GM23338 (cell line): ENCODE data around the gene ACSBG1. TPM values are rescaled to one million over a fixed set of nuclear protein-coding genes. Genes with fewer than 3 reads are reported as not detected.
A peak's percentile ranks its signal among the peaks of the same experiment; 100 is the strongest.

Experiments
- ATAC-seq: fragments of 200-7000 bp; cut with Tn5 transposase; 3 replicates; pipeline ENCODE4 v1.9.1; 2020
- DNase-seq: peaks from one replicate; pipeline ENCODE4 v3.0.0-alpha.2; 2015; ENCODE audit warnings: low spot score
- H2AFZ ChIP-seq: fragments of 200-600 bp; sonication (generic); 2 replicates; pipeline ENCODE4 v1.8.0; 2016; ENCODE audit warnings: antibody characterized with exemption, mild to moderate bottlenecking, moderate library complexity
- H3F3A ChIP-seq: fragments of 200-600 bp; sonication (generic); replicated peaks from 2 replicates; pipeline ENCODE4 v1.8.0; 2017; ENCODE audit warnings: antibody characterized with exemption, mixed run types, low read depth
- H3K27ac ChIP-seq: fragments of 200-600 bp; sonication (generic); 2 replicates; pipeline ENCODE4 v1.6.1; 2016; ENCODE audit warnings: low read depth
- H3K27me3 ChIP-seq: fragments of 200-600 bp; sonication (generic); 2 replicates; pipeline ENCODE4 v1.8.0; 2016; ENCODE audit warnings: mild to moderate bottlenecking, mixed run types, moderate library complexity; ENCODE audit not compliant: insufficient read depth
- H3K36me3 ChIP-seq: fragments of 200-600 bp; sonication (generic); 2 replicates; pipeline ENCODE4 v1.8.0; 2016; ENCODE audit warnings: mild to moderate bottlenecking; ENCODE audit not compliant: insufficient read depth
- H3K4me1 ChIP-seq: fragments of 200-600 bp; sonication (generic); 2 replicates; pipeline ENCODE4 v1.8.0; 2016; ENCODE audit warnings: mild to moderate bottlenecking, moderate library complexity; ENCODE audit not compliant: insufficient read depth
- H3K4me2 ChIP-seq: fragments of 200-600 bp; sonication (generic); 2 replicates; pipeline ENCODE4 v1.7.1; 2017; ENCODE audit warnings: mixed run types
- H3K4me3 ChIP-seq: fragments of 200-600 bp; sonication (generic); 2 replicates; pipeline ENCODE4 v1.6.1; 2016; ENCODE audit warnings: mixed run types
- H3K79me2 ChIP-seq: fragments of 200-600 bp; sonication (generic); replicated peaks from 2 replicates; pipeline ENCODE4 v1.8.0; 2017; ENCODE audit warnings: mild to moderate bottlenecking; ENCODE audit not compliant: insufficient read depth
- H3K9me2 ChIP-seq: fragments of 200-600 bp; sonication (generic); 2 replicates; pipeline ENCODE4 v1.8.0; 2017; ENCODE audit not compliant: insufficient read depth
- H4K20me1 ChIP-seq: fragments of 200-600 bp; sonication (generic); replicated peaks from 2 replicates; pipeline ENCODE4 v1.8.0; 2017; ENCODE audit warnings: mild to moderate bottlenecking; ENCODE audit not compliant: insufficient read depth
- H3K27ac Mint-ChIP-seq: 2 replicates; pipeline ENCODE4 v1.8.0; 2020; ENCODE audit warnings: inconsistent platforms, mild to moderate bottlenecking, moderate library complexity, mixed read lengths
- H3K27me3 Mint-ChIP-seq: 3 replicates; pipeline ENCODE4 v1.8.0; 2022; ENCODE audit warnings: low read depth, mild to moderate bottlenecking, moderate library complexity, mixed read lengths, inconsistent platforms; ENCODE audit not compliant: insufficient read depth, poor library complexity
- H3K36me3 Mint-ChIP-seq: 3 replicates; pipeline ENCODE4 v1.8.0; 2021; ENCODE audit warnings: low read depth, mild to moderate bottlenecking, inconsistent platforms, moderate library complexity, mixed read lengths
- H3K4me1 Mint-ChIP-seq: 3 replicates; pipeline ENCODE4 v1.8.0; 2020; ENCODE audit warnings: mild to moderate bottlenecking, inconsistent platforms, mixed read lengths
- H3K4me3 Mint-ChIP-seq: 3 replicates; pipeline ENCODE4 v1.8.0; 2021; ENCODE audit warnings: moderate library complexity, mild to moderate bottlenecking, inconsistent platforms, mixed read lengths
- H3K9me3 Mint-ChIP-seq: 3 replicates; pipeline ENCODE4 v1.8.0; 2020; ENCODE audit warnings: moderate library complexity, mild to moderate bottlenecking, inconsistent platforms, mixed read lengths
- EZH2phosphoT487 ChIP-seq: fragments of 200-600 bp; sonication (generic); IDR thresholded peaks from one replicate; pipeline ENCODE4 v1.8.1; 2018; ENCODE audit warnings: antibody characterized with exemption; ENCODE audit not compliant: unreplicated experiment
- POLR2AphosphoS5 ChIP-seq: IDR thresholded peaks from 2 replicates; pipeline ENCODE4 v1.6.1; 2016; ENCODE audit warnings: antibody characterized with exemption, low read depth
- STAT1 ChIP-seq: IDR thresholded peaks from one replicate; pipeline ENCODE4 v1.6.1; 2016; ENCODE audit warnings: antibody characterized with exemption; ENCODE audit not compliant: unreplicated experiment
- ZNF114 ChIP-seq: fragments of 250-450 bp; sonication (Bioruptor Pico); IDR thresholded peaks from 2 replicates; pipeline ENCODE4 v1.5.0; 2020; ENCODE audit warnings: mild to moderate bottlenecking, moderate library complexity
- ZNF462 ChIP-seq: fragments of 250-450 bp; sonication (Bioruptor Pico); IDR thresholded peaks from 2 replicates; pipeline ENCODE4 v1.5.0; 2020; ENCODE audit warnings: mild to moderate bottlenecking, moderate library complexity
- polyA plus RNA-seq: library from polyadenylated mRNA; unstranded; fragments of >200 nt; fragmentation: Nextera tagmentation; extraction: Ambion mirVana; gene quantifications from 2 replicates; pipeline ENCODE4 v1.2.1, GENCODE V29; 2016
- total RNA-seq: library from RNA; depleted of rRNA; stranded (reverse); fragments of >200 nt; shearing (Covaris generic); gene quantifications from 2 replicates; pipeline ENCODE4 v1.2.3, GENCODE V29; 2014
- TF ChIP-seq, protein P1 (sequence below): IDR thresholded peaks from 2 replicates; pipeline ENCODE4 v1.6.1; 2016; ENCODE audit warnings: antibody characterized with exemption
- TF ChIP-seq, protein P2 (sequence below), 2 experiments: fragments of 200-600 bp in 1 of 2; sonication (generic) in 1 of 2; conservative IDR thresholded peaks; 2 replicates each; pipeline versions ENCODE4 v1.5.1 to v1.6.1; 2016 to 2017; ENCODE audit warnings: antibody characterized with exemption in 2 of 2, low read depth in 2 of 2, mild to moderate bottlenecking in 2 of 2, moderate library complexity in 1 of 2

ACSBG1 gene
- total and polyA plus RNA-seq, 2 experiments from 2014 or later: 1.9 to 10.0 TPM

DNA sequence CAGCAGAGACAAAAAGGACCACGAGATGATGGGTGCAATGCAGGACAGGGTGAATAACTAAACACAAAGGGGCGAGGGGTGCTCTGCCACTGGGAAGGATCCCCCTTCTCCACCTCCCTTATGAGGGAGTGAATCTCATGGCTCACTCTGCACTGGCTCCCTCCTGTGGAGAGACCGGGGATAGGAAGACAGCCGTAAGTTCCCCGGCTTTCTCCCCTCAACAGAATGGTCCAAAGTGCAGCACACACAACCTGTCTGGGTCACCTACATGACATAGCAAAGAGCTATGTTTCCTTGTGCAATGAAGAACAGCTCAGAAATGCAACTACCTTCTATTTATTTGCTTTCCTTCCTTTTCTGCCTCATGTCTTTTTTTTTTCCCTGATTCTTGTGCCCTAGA lies 7.8 kb upstream of the ACSBG1 start (continued):
- no peak for TF ChIP-seq ZNF462 (CRISPR knock-in tag)
- TF ChIP-seq, protein P1, sequence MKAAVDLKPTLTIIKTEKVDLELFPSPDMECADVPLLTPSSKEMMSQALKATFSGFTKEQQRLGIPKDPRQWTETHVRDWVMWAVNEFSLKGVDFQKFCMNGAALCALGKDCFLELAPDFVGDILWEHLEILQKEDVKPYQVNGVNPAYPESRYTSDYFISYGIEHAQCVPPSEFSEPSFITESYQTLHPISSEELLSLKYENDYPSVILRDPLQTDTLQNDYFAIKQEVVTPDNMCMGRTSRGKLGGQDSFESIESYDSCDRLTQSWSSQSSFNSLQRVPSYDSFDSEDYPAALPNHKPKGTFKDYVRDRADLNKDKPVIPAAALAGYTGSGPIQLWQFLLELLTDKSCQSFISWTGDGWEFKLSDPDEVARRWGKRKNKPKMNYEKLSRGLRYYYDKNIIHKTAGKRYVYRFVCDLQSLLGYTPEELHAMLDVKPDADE: no peak
- TF ChIP-seq POLR2AphosphoS5: no peak
- no peak for TF ChIP-seq STAT1

GRCh38 chr15:78241017-78241416 lies 6.7 kb upstream of the ACSBG1 start:
- H3K4me2 ChIP-seq: no peak overlapping the region
- ATAC-seq (peak; percentile 87), DNase-seq (peak; percentile 91)
- peaks cover 15% of the 10 kb centered on the region for H3K27me3 Mint-ChIP-seq
- peaks cover 3% of the 10 kb centered on the region; the same call in 1 of the 2 replicates for H3K9me2 ChIP-seq
- no peak overlapping the region for H3K4me3 Mint-ChIP-seq
- peaks cover 25% of the 10 kb centered on the region for H3K4me1 ChIP-seq
- no peaks in the 10 kb centered on the region for H3K79me2 ChIP-seq
- H3K4me3 ChIP-seq: no peak overlapping the region
- H3K4me1 Mint-ChIP-seq: peaks cover 30% of the 10 kb centered on the region
- no peaks in the 10 kb centered on the region for H3F3A ChIP-seq
- H3K36me3 Mint-ChIP-seq: no peaks in the 10 kb centered on the region
- H3K27me3 ChIP-seq: no peaks in the 10 kb centered on the region
- TF ChIP-seq, protein P2, sequence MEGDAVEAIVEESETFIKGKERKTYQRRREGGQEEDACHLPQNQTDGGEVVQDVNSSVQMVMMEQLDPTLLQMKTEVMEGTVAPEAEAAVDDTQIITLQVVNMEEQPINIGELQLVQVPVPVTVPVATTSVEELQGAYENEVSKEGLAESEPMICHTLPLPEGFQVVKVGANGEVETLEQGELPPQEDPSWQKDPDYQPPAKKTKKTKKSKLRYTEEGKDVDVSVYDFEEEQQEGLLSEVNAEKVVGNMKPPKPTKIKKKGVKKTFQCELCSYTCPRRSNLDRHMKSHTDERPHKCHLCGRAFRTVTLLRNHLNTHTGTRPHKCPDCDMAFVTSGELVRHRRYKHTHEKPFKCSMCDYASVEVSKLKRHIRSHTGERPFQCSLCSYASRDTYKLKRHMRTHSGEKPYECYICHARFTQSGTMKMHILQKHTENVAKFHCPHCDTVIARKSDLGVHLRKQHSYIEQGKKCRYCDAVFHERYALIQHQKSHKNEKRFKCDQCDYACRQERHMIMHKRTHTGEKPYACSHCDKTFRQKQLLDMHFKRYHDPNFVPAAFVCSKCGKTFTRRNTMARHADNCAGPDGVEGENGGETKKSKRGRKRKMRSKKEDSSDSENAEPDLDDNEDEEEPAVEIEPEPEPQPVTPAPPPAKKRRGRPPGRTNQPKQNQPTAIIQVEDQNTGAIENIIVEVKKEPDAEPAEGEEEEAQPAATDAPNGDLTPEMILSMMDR (conservative IDR thresholded peaks at IDR 0.05; ENCODE audit: low read depth in 2 of 2): peak; percentile 74 to 91
- no peak for TF ChIP-seq EZH2phosphoT487
- TF ChIP-seq ZNF114: no peak
- peaks cover 3% of the 10 kb centered on the region; the same call in 1 of the 3 replicates for H3K9me3 Mint-ChIP-seq
- no peaks in the 10 kb centered on the region for H4K20me1 ChIP-seq
- H3K27ac ChIP-seq: no peak overlapping the region
- no peaks in the 10 kb centered on the region for H3K36me3 ChIP-seq
- no peak overlapping the region for H3K27ac Mint-ChIP-seq
- H2AFZ ChIP-seq: peak overlapping the region; percentile 86
